ENCODE data around the gene KRT31.

DNA sequence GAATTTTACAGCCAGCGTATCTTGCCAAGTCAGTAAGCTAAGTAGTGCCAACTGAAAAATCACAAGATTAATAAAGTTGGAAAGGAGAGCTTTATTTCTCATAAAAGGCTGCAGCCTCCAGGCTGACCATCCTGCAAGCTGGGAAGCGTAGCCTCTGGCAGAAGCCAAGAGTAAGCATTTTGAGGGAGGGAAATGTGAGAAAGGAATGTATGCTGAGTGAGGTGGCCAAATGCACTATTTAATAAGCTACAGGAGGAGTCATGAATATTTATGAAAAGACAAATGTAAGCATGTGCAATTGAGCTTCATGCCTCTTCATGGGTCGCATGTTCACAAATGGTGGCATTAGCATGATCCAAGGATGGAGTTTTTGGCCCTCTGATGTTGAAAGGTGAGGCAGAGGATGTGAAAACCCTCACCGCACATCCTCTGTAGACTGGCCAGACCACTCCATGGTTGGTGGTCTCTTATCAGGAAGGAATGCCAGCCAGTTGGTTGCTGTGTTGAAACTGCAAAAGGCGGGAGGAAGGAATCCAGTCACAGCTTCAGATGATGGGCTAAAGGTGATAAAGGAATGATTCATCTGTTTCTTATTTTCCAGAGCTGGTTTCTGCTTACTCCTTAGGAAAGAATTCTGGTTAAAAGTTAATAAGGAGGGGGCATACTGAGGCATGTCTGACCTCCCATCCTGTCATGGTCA, 37.0 kb downstream of the KRT31 start:
- TF ChIP-seq MXI1 (IDR thresholded peaks at IDR 0.05; ENCODE audit: borderline replicate concordance, low read depth, low read length) (no peak), RFX5 (IDR thresholded peaks at IDR 0.05; ENCODE audit: low read depth, low read length) (no peak), CTCF (conservative IDR thresholded peaks at IDR 0.05; ENCODE audit: low read depth, low read length) (no peak), CEBPB (IDR thresholded peaks at IDR 0.05; ENCODE audit: low read depth, low read length) (peak; percentile 37; the same call in 1 of the 2 replicates)
